HFFc6 (cell line): ENCODE data around the gene TTC38. TPM values are rescaled to one million over a fixed set of nuclear protein-coding genes. Genes with fewer than 3 reads are reported as not detected.
"Not testable (repeated sequence)": the region's sequence is repeated elsewhere in the genome, so short reads cannot be mapped to it uniquely, and the experiment has no call there.

Source experiments
- DNase-seq: peaks from one replicate; pipeline ENCODE4 v3.0.0-alpha.2; 2018
- H3K27ac Mint-ChIP-seq: 2 replicates; pipeline ENCODE4 v1.8.0; 2020; ENCODE audit warnings: mild to moderate bottlenecking, mixed read lengths
- H3K27me3 Mint-ChIP-seq: 2 replicates; pipeline ENCODE4 v1.8.0; 2021; ENCODE audit warnings: mild to moderate bottlenecking, moderate library complexity, mixed read lengths; ENCODE audit not compliant: insufficient read depth
- H3K36me3 Mint-ChIP-seq: 2 replicates; pipeline ENCODE4 v1.8.0; 2021; ENCODE audit warnings: low read depth, mixed read lengths
- H3K4me1 Mint-ChIP-seq: 2 replicates; pipeline ENCODE4 v1.8.0; 2020; ENCODE audit warnings: low read depth, mixed read lengths
- H3K4me3 Mint-ChIP-seq: 2 replicates; pipeline ENCODE4 v1.8.0; 2020; ENCODE audit warnings: mild to moderate bottlenecking, moderate library complexity, mixed read lengths
- H3K9me3 Mint-ChIP-seq: 2 replicates; pipeline ENCODE4 v1.8.0; 2020; ENCODE audit warnings: mild to moderate bottlenecking, mixed read lengths
- CTCF ChIP-seq: fragments of 200-600 bp; sonication (generic); IDR thresholded peaks from 2 replicates; pipeline ENCODE4 v1.5.0; 2021; ENCODE audit warnings: antibody characterized with exemption, mild to moderate bottlenecking
- total RNA-seq, 6 experiments: library from RNA; stranded (reverse); fragmentation: NEBNext Ultra II Directional; extraction: Animal tissue kit (Norgen Biotek cat#: 25700); gene quantifications; 2 replicates in 1 of 6; 3 replicates in 5 of 6; pipeline ENCODE4 v1.2.3, GENCODE V29; 2021

The TTC38 gene
- total RNA-seq, 6 experiments from 2014 or later, result 31.2 to 38.6 (median 36.6) TPM

GRCh38 chr22:46312056-46312455 lies 44.2 kb downstream of the TTC38 start:
- no peak for DNase-seq
- Mint-ChIP-seq H3K4me3 (no peak overlapping the region), H3K4me1 (peaks cover 6% of the 10 kb centered on the region), H3K27me3 (no peaks in the 10 kb centered on the region), H3K27ac (no peak overlapping the region), H3K36me3 (peaks cover 7% of the 10 kb centered on the region; the same call in 1 of the 2 replicates), H3K9me3 (no peaks in the 10 kb centered on the region)
- no peak for TF ChIP-seq CTCF

DNA sequence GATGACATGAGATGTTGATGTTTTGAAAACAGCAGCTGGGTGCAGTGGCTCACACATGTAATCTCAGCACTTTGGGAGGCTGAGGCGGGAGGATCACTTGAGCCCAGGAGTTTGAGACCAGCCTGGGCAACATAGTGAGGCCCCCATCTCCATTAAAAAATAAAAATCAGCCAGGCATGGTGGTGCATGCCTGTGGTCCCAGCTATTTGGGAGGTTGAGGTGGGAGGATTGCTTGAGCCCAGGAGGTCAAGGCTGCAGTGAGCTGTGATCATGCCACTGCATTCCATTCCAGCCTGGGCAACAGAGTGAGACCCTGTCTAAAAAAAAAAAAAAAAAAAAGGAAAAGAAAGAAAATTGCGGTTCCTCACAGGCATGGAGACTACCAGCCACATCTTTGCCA lies 45.0 kb downstream of the TTC38 start:
- not testable (repeated sequence) for H3K9me3 Mint-ChIP-seq, H3K27ac Mint-ChIP-seq, DNase-seq, H3K27me3 Mint-ChIP-seq, H3K4me1 Mint-ChIP-seq, H3K4me3 Mint-ChIP-seq
- peaks cover 13% of the 10 kb centered on the region; the same call in 1 of the 2 replicates for H3K36me3 Mint-ChIP-seq

DNA sequence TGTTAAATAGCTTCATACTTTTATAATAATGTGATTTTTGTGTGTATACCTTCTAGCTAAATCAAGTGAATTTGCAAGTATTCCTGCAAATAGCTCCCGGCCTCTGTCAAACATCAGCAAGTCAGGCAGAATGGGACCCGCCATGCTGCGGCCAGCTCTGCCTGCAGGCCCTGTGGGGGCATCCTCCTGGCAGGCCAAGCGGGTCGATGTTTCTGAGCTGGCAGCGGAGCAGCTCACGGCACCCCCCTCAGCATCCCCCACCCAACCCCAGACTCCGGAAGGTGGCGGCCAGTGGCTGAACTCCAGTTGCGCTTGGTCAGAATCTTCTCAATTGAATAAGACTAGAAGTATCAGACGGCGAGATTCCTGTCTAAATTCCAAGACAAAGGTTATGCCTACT lies 48.2 kb downstream of the TTC38 start:
- Mint-ChIP-seq H3K36me3 (peaks cover 27% of the 10 kb centered on the region; the same call in 1 of the 2 replicates), H3K9me3 (no peaks in the 10 kb centered on the region), H3K27ac (no peak overlapping the region), H3K4me3 (no peak overlapping the region), H3K4me1 (no peaks in the 10 kb centered on the region), H3K27me3 (no peaks in the 10 kb centered on the region)
- DNase-seq, result no peak
- TF ChIP-seq CTCF, result no peak

DNA sequence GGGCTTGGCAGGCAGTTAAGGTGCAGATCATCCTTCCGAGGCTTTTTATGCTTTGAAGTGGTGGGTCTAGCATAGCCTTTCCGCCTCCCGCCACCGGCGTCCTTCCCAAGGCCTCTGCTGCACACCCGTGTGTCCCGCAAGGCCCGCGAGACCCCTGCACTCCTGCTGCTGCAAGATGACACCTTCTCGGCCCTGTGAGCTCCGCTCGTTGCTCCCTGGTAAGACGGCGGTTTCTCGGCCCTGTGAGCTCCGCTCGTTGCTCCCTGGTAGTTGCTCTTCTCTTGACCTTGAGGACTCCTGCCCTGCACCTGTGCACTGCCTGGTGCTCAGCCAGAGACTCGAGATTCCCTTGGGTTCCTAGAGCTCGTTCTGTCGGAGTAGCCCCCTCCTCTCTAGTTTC lies 49.8 kb downstream of the TTC38 start:
- DNase-seq, result no peak
- H3K27ac Mint-ChIP-seq, result no peak overlapping the region
- TF ChIP-seq CTCF, result no peak
- peaks cover 27% of the 10 kb centered on the region; the same call in 1 of the 2 replicates for H3K36me3 Mint-ChIP-seq
- H3K4me1 Mint-ChIP-seq, result no peaks in the 10 kb centered on the region
- H3K27me3 Mint-ChIP-seq, result no peaks in the 10 kb centered on the region
- no peaks in the 10 kb centered on the region for H3K9me3 Mint-ChIP-seq
- H3K4me3 Mint-ChIP-seq, result no peak overlapping the region

GRCh38 chr22:46318576-46318975 lies 50.8 kb downstream of the TTC38 start:
- Mint-ChIP-seq H3K4me1 (no peaks in the 10 kb centered on the region), H3K9me3 (no peaks in the 10 kb centered on the region), H3K36me3 (peaks cover 33% of the 10 kb centered on the region), H3K27ac (no peak overlapping the region), H3K4me3 (no peak overlapping the region), H3K27me3 (no peaks in the 10 kb centered on the region)
- DNase-seq, result no peak
- TF ChIP-seq CTCF, result no peak

DNA sequence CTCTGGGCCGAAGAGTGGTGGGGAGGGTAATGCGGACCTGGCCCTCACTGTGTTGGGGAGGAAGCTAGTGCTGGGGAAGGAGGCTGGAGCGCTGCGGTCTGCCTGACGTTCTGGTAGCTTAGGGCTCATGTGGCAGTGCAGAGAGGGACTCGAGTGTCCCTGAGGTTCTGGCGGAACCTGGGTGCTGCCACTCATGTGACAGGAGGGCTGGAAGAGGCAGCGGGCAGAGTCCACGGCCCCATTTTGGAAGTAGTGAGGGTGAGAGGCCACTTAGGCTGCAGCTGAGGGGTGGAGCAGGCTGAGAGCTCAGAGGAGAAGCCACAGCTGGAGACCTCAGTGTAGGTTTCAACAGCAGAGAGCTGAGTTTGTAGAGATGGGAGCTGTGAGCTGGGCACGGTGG lies 51.5 kb downstream of the TTC38 start:
- no peak overlapping the region for H3K27ac Mint-ChIP-seq
- no peak overlapping the region for H3K4me3 Mint-ChIP-seq
- peaks cover 33% of the 10 kb centered on the region for H3K36me3 Mint-ChIP-seq
- TF ChIP-seq CTCF, result no peak
- H3K9me3 Mint-ChIP-seq, result no peaks in the 10 kb centered on the region
- H3K27me3 Mint-ChIP-seq, result no peaks in the 10 kb centered on the region
- DNase-seq, result no peak
- no peaks in the 10 kb centered on the region for H3K4me1 Mint-ChIP-seq
